Glutamatergic neuron (in vitro differentiated cells): ENCODE data around the gene MCTP2. TPM values are rescaled to one million over a fixed set of nuclear protein-coding genes. Genes with fewer than 3 reads are reported as not detected.
A peak's percentile ranks its signal among the peaks of the same experiment; 100 is the strongest.

Experiments
- DNase-seq: peaks from one replicate; pipeline ENCODE4 v3.0.0; 2022
- H3K27ac Mint-ChIP-seq: one replicate; pipeline ENCODE4 v1.8.0; 2020; ENCODE audit warnings: mild to moderate bottlenecking, mixed read lengths, inconsistent platforms; ENCODE audit not compliant: unreplicated experiment
- H3K27me3 Mint-ChIP-seq: one replicate; pipeline ENCODE4 v1.8.0; 2020; ENCODE audit warnings: mild to moderate bottlenecking, moderate library complexity, mixed read lengths, inconsistent platforms; ENCODE audit not compliant: unreplicated experiment
- H3K36me3 Mint-ChIP-seq: one replicate; pipeline ENCODE4 v1.8.0; 2020; ENCODE audit warnings: mild to moderate bottlenecking, mixed read lengths, inconsistent platforms; ENCODE audit not compliant: unreplicated experiment
- H3K4me1 Mint-ChIP-seq: one replicate; pipeline ENCODE4 v1.8.0; 2020; ENCODE audit warnings: mild to moderate bottlenecking, low read depth, mixed read lengths, inconsistent platforms; ENCODE audit not compliant: unreplicated experiment
- H3K4me3 Mint-ChIP-seq: one replicate; pipeline ENCODE4 v1.8.0; 2020; ENCODE audit warnings: mild to moderate bottlenecking, mixed read lengths, inconsistent platforms; ENCODE audit not compliant: unreplicated experiment
- H3K9me3 Mint-ChIP-seq: one replicate; pipeline ENCODE4 v1.8.0; 2020; ENCODE audit warnings: mild to moderate bottlenecking, moderate library complexity, mixed read lengths, inconsistent platforms; ENCODE audit not compliant: unreplicated experiment
- total RNA-seq: library from RNA; stranded (reverse); fragmentation: NEBNext Ultra II Directional; extraction: Animal tissue kit (Norgen Biotek cat#: 25700); gene quantifications from one replicate; pipeline ENCODE4 v1.2.1, GENCODE V29; 2021; ENCODE audit not compliant: unreplicated experiment
- TF ChIP-seq, protein P1 (sequence below): fragments of 200-600 bp; sonication (generic); IDR thresholded peaks from one replicate; pipeline ENCODE4 v1.5.0; 2021; ENCODE audit not compliant: partially characterized antibody, unreplicated experiment

The MCTP2 gene
- total RNA-seq, 1 donor from 2014 or later, result 0.44 TPM

DNA sequence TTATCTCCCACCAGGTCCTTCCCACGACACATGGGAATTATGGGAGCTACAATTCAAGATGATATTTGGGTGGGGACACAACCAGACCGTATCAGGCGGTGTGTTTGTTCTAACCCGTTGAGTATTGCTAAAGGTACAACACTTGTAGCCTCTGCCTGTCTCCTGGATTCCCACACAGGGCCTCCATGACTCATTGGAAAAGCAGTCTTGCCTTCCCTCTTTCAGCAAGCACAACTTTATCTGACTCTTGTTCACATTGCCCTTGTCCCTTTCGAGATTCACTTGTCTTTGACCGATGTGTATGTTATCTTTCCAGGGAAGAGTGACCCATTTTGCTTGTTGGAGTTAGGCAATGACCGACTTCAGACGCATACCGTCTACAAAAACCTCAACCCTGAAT lies 152.3 kb downstream of the MCTP2 start:
- peaks cover 5% of the 10 kb centered on the region for H3K27me3 Mint-ChIP-seq

DNA sequence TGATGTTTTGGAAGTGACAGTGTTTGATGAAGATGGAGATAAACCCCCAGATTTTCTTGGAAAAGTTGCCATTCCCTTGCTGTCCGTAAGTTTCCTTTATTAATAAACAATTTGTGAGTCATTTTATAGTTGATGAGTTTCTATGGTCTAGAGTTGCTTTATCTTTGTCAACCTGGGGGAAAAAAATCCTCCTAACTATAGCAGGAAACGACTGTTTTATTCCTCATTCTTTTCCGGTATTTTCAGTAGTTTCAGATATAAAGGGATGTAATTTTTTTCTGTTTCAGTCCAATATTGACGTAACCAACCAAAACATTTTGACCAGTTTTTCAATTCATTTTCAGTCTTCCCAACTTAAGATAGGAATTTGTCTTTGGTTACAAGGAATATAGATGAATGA lies 154.1 kb downstream of the MCTP2 start:
- no peak overlapping the region for H3K27ac Mint-ChIP-seq
- no peaks in the 10 kb centered on the region for H3K36me3 Mint-ChIP-seq
- no peak for DNase-seq
- H3K27me3 Mint-ChIP-seq, result peaks cover 7% of the 10 kb centered on the region
- H3K9me3 Mint-ChIP-seq, result peaks cover 3% of the 10 kb centered on the region
- peaks cover 16% of the 10 kb centered on the region for H3K4me1 Mint-ChIP-seq
- no peak overlapping the region for H3K4me3 Mint-ChIP-seq
- TF ChIP-seq, protein P1, sequence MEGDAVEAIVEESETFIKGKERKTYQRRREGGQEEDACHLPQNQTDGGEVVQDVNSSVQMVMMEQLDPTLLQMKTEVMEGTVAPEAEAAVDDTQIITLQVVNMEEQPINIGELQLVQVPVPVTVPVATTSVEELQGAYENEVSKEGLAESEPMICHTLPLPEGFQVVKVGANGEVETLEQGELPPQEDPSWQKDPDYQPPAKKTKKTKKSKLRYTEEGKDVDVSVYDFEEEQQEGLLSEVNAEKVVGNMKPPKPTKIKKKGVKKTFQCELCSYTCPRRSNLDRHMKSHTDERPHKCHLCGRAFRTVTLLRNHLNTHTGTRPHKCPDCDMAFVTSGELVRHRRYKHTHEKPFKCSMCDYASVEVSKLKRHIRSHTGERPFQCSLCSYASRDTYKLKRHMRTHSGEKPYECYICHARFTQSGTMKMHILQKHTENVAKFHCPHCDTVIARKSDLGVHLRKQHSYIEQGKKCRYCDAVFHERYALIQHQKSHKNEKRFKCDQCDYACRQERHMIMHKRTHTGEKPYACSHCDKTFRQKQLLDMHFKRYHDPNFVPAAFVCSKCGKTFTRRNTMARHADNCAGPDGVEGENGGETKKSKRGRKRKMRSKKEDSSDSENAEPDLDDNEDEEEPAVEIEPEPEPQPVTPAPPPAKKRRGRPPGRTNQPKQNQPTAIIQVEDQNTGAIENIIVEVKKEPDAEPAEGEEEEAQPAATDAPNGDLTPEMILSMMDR, result no peak

More for the DNA sequence above, 152.3 kb downstream of the MCTP2 start:
- Mint-ChIP-seq H3K27ac (no peak overlapping the region), H3K9me3 (peaks cover 3% of the 10 kb centered on the region), H3K36me3 (no peaks in the 10 kb centered on the region), H3K4me3 (no peak overlapping the region), H3K4me1 (peaks cover 16% of the 10 kb centered on the region)
- no peak for DNase-seq
- TF ChIP-seq, protein P1, result no peak

DNA sequence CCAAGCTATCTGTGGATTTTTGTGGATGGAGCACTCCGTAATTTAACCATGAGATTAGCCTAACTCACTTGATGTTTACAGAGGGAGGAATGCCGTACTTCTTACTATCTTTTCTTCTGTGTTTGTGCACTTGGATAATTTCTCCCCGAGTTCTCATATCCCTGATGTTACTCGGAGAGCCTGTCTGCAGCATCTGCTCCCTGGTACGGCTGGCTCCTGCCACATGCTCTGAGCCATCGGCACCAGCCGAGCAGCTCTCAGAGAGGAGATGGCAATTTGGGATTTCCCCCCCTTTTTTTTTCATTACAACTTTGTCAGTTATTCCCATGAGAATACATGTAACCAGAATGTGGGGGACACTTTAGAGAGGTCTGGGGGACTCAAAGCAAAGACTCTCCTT lies 155.0 kb downstream of the MCTP2 start:
- TF ChIP-seq, protein P1, result no peak
- Mint-ChIP-seq H3K4me3 (peak overlapping the region; percentile 6), H3K36me3 (no peaks in the 10 kb centered on the region), H3K27me3 (peaks cover 7% of the 10 kb centered on the region), H3K9me3 (peaks cover 3% of the 10 kb centered on the region), H3K4me1 (peaks cover 16% of the 10 kb centered on the region), H3K27ac (peak overlapping the region; percentile 30)
- peak; percentile 30 for DNase-seq

- Mint-ChIP-seq H3K27ac (no peak overlapping the region), H3K4me3 (no peak overlapping the region), H3K36me3 (no peaks in the 10 kb centered on the region), H3K27me3 (peaks cover 7% of the 10 kb centered on the region), H3K4me1 (peaks cover 16% of the 10 kb centered on the region), H3K9me3 (peaks cover 3% of the 10 kb centered on the region)
- no peak for DNase-seq
- TF ChIP-seq, protein P1, result no peak
Measured at GRCh38 chr15:94387442-94387841, 156.1 kb downstream of the MCTP2 start.

- Mint-ChIP-seq H3K27me3 (peaks cover 7% of the 10 kb centered on the region), H3K9me3 (peaks cover 3% of the 10 kb centered on the region), H3K4me1 (peaks cover 16% of the 10 kb centered on the region), H3K36me3 (no peaks in the 10 kb centered on the region), H3K4me3 (no peak overlapping the region), H3K27ac (no peak overlapping the region)
- no peak for DNase-seq
- TF ChIP-seq, protein P1, result no peak
Measured at GRCh38 chr15:94387849-94388441, 156.6 kb downstream of the MCTP2 start.
